ENCODE data around the gene SMPX.

SMPX gene

GRCh38 chrX:21744060-21744459 lies 13.9 kb downstream of the SMPX start:
- DNase-seq (ENCODE audit: low read depth): no peak

GRCh38 chrX:21741869-21742701 lies 15.8 kb downstream of the SMPX start:
- no peak for DNase-seq (ENCODE audit: low read depth)

GRCh38 chrX:21741364-21741763 lies 16.6 kb downstream of the SMPX start:
- DNase-seq (ENCODE audit: low read depth): no peak

- DNase-seq (ENCODE audit: low read depth): no peak
Measured at GRCh38 chrX:21740329-21741274, 17.3 kb downstream of the SMPX start.

- no peak for DNase-seq (ENCODE audit: low read depth)
Measured at GRCh38 chrX:21738950-21739287, 19.0 kb downstream of the SMPX start.

- no peak for DNase-seq (ENCODE audit: low read depth)
Measured at GRCh38 chrX:21738210-21738949, 19.5 kb downstream of the SMPX start.

GRCh38 chrX:21735768-21736127 lies 22.2 kb downstream of the SMPX start:
- DNase-seq (ENCODE audit: low read depth): no peak

- no peak for DNase-seq (ENCODE audit: low read depth)
Measured at GRCh38 chrX:21735038-21735767, 22.7 kb downstream of the SMPX start.

GRCh38 chrX:21734175-21734574 lies 23.7 kb downstream of the SMPX start:
- DNase-seq (ENCODE audit: low read depth): no peak

GRCh38 chrX:21733705-21734104 lies 24.2 kb downstream of the SMPX start:
- no peak for DNase-seq (ENCODE audit: low read depth)

GRCh38 chrX:21730026-21730425 lies 27.9 kb downstream of the SMPX start:
- DNase-seq (ENCODE audit: low read depth): no peak

- DNase-seq (ENCODE audit: low read depth): no peak
Measured at GRCh38 chrX:21728276-21728968, 29.5 kb downstream of the SMPX start.

GRCh38 chrX:21725916-21726315 lies 32.0 kb downstream of the SMPX start:
- DNase-seq (ENCODE audit: low read depth): no peak

- DNase-seq (ENCODE audit: low read depth): no peak
Measured at GRCh38 chrX:21725496-21725895, 32.4 kb downstream of the SMPX start.

GRCh38 chrX:21723814-21724213 lies 34.1 kb downstream of the SMPX start:
- no peak for DNase-seq (ENCODE audit: low read depth)

- no peak for DNase-seq (ENCODE audit: low read depth)
Measured at GRCh38 chrX:21723084-21723483, 34.8 kb downstream of the SMPX start.

GRCh38 chrX:21721195-21721594 lies 36.7 kb downstream of the SMPX start:
- DNase-seq (ENCODE audit: low read depth): no peak

- DNase-seq (ENCODE audit: low read depth): no peak
Measured at GRCh38 chrX:21718575-21718974, 39.3 kb downstream of the SMPX start.

- no peak for DNase-seq (ENCODE audit: low read depth)
Measured at GRCh38 chrX:21717802-21718201, 40.1 kb downstream of the SMPX start.

GRCh38 chrX:21715825-21716224 lies 42.1 kb downstream of the SMPX start:
- no peak for DNase-seq (ENCODE audit: low read depth)

- no peak for DNase-seq (ENCODE audit: low read depth)
Measured at GRCh38 chrX:21715337-21715736, 42.6 kb downstream of the SMPX start.
